Lower leg skin (tissue), 3 donors: ENCODE results near the gene LIME1.

Experiments used
- POLR2A ChIP-seq, 2 donors: fragments of 450-650 bp; IDR thresholded peaks; one replicate each; pipeline ENCODE4 v1.6.1; 2016 to 2017; ENCODE audit warnings: antibody characterized with exemption in 2 of 2, mild to moderate bottlenecking in 1 of 2, moderate library complexity in 1 of 2
- TF ChIP-seq, protein P1 (sequence below), 3 donors: fragments of 450-650 bp; IDR thresholded peaks; one replicate each; pipeline ENCODE4 v1.5.1; 2016; ENCODE audit warnings: antibody characterized with exemption in 3 of 3, mild to moderate bottlenecking in 3 of 3, moderate library complexity in 2 of 3

DNA sequence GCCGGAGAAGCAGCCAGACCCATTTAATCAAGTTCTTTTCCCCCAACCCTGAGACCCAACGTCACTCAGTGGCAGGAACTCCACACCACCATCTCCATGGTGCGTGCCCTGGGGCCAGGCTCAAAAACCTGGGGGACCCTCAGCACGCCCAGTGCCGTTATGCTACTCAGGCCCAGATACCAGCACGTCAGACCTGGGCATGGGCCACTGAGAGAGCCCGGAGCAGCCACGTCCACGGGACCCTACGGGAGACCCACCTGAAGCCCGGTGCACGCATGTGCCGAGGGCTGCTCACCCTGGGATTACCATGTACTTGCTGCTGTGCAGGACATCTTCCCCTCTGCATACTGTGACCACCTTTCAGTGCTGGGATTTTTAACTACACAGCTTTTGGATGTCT lies 16.9 kb downstream of the LIME1 start:
- TF ChIP-seq, protein P1, sequence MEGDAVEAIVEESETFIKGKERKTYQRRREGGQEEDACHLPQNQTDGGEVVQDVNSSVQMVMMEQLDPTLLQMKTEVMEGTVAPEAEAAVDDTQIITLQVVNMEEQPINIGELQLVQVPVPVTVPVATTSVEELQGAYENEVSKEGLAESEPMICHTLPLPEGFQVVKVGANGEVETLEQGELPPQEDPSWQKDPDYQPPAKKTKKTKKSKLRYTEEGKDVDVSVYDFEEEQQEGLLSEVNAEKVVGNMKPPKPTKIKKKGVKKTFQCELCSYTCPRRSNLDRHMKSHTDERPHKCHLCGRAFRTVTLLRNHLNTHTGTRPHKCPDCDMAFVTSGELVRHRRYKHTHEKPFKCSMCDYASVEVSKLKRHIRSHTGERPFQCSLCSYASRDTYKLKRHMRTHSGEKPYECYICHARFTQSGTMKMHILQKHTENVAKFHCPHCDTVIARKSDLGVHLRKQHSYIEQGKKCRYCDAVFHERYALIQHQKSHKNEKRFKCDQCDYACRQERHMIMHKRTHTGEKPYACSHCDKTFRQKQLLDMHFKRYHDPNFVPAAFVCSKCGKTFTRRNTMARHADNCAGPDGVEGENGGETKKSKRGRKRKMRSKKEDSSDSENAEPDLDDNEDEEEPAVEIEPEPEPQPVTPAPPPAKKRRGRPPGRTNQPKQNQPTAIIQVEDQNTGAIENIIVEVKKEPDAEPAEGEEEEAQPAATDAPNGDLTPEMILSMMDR (IDR thresholded peaks at IDR 0.05): no peak
- TF ChIP-seq POLR2A (IDR thresholded peaks at IDR 0.05): no peak
